Sigmoid colon (tissue), 4 donors: Measurements from ENCODE around the gene SPTBN5.

Experiments used
- CTCF ChIP-seq, 4 experiments: fragments of 450-650 bp in 3 of 4; fragments of 200-600 bp in 1 of 4; IDR thresholded peaks; one replicate each; pipeline ENCODE4 v1.5.1; 2016 to 2019; ENCODE audit warnings: antibody characterized with exemption in 4 of 4, mild to moderate bottlenecking in 3 of 4, moderate library complexity in 2 of 4
- POLR2A ChIP-seq, 2 donors: fragments of 450-650 bp; IDR thresholded peaks; one replicate each; pipeline ENCODE4 v1.6.1; 2016; ENCODE audit warnings: antibody characterized with exemption in 2 of 2, mild to moderate bottlenecking in 2 of 2, moderate library complexity in 2 of 2
- POLR2AphosphoS5 ChIP-seq, 4 donors: sonication (generic); formaldehyde crosslinking; IDR thresholded peaks; one replicate each; pipeline ENCODE4 v1.6.1; 2017; ENCODE audit warnings: antibody characterized with exemption in 4 of 4

DNA sequence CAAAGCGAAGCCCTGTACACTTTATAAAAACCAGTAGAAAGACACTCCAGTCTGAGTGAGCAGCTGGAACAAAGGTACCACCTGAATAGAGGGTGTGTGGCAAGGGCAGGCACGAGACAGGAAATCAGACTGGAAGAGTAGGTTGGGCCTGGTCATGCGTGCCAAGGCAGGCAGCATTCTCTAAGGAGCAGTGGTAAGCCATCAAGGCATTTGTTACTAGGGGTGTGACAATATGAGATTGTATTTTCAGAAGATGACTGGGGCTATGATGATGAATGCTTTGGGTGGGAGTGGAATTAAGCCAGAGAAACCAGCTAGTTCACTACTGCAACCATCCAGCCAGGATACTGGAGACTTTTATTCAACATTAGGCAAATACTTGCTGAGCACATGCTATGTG lies 61.0 kb downstream of the SPTBN5 start:
- TF ChIP-seq POLR2A (IDR thresholded peaks at IDR 0.05) (no peak), CTCF (IDR thresholded peaks at IDR 0.05) (no peak), POLR2AphosphoS5 (IDR thresholded peaks at IDR 0.05) (no peak)
